Cardiac muscle cell (in vitro differentiated cells and primary cell): ENCODE results near the gene RUNX3. TPM values are rescaled to one million over a fixed set of nuclear protein-coding genes. Genes with fewer than 3 reads are reported as not detected.

Experiments used
- DNase-seq, 2 donors: peaks; one replicate each; pipeline versions ENCODE4 v3.0.0 to v3.0.0-alpha.2; 2010 to 2017; ENCODE audit warnings: low read depth in 1 of 2, low spot score in 1 of 2
- H3K27ac ChIP-seq: fragments of 200-600 bp; sonication (generic); 2 replicates; pipeline ENCODE4 v1.5.1; 2016
- H3K27me3 ChIP-seq: fragments of 200-600 bp; sonication (generic); 2 replicates; pipeline ENCODE4 v1.6.0; 2016; ENCODE audit warnings: control low read depth
- H3K36me3 ChIP-seq: fragments of 200-600 bp; sonication (generic); 2 replicates; pipeline ENCODE4 v1.5.1; 2016; ENCODE audit warnings: control low read depth
- H3K4me1 ChIP-seq: fragments of 200-600 bp; sonication (generic); 2 replicates; pipeline ENCODE4 v1.8.1; 2017; ENCODE audit warnings: low read depth, mild to moderate bottlenecking, mixed run types
- H3K4me3 ChIP-seq: fragments of 200-600 bp; sonication (generic); 2 replicates; pipeline ENCODE4 v1.5.1; 2016; ENCODE audit warnings: mild to moderate bottlenecking
- H3K9me3 ChIP-seq: fragments of 200-600 bp; sonication (generic); 2 replicates; pipeline ENCODE4 v1.5.1; 2017; ENCODE audit warnings: low read depth, mild to moderate bottlenecking, control low read depth
- polyA plus RNA-seq: library from polyadenylated mRNA; unstranded; fragments of >200 nt; fragmentation: Nextera tagmentation; extraction: Ambion mirVana; gene quantifications from 2 replicates; pipeline ENCODE4 v1.2.1, GENCODE V29; 2016
- total RNA-seq: library from RNA; depleted of rRNA; stranded (reverse); fragments of >200 nt; gene quantifications from 2 replicates; pipeline ENCODE4 v1.2.3, GENCODE V29; 2016
- TF ChIP-seq, protein P1 (sequence below): IDR thresholded peaks from 2 replicates; pipeline ENCODE4 v1.5.1; 2012; ENCODE audit warnings: low read depth, mild to moderate bottlenecking, low read length

The RUNX3 gene
- total and polyA plus RNA-seq, 2 experiments from 2014 or later, result not detected

DNA sequence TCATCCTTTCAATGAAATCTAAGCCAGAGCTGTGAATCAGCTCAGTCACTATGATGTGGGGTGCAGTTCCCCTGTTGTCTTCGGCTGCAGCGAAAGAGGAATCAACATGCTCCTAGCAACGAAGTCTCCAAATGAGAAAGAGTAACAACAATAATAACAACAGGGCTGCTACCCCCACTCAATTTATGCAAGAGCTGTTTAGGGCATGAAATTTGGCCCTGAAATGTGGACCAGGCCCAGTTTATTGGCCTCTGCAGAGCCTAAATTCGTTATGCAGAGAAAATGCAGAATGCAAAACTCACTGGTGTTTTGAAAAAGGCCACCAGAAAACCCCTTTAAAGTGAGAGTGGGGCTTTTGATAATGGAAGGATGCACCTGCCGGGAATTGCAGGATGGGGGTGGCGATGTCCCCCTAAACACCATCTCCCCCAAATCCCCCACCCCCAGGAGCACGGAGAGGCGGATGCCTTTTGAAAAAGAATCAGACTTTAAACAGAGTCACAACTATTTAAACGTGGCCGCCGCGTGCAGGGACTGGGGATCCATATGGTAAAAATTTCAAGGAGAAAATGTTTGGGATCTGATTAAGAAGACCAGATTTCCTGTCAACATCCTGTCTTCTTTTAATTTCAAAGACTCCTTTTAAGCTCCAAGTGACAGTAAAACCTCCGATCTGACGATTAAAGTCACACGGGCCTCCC, 1.9 kb downstream of the RUNX3 start:
- H3K4me1 ChIP-seq, result peaks cover 4% of the 10 kb centered on the region
- no peaks in the 10 kb centered on the region for H3K36me3 ChIP-seq
- no peak overlapping the region for H3K4me3 ChIP-seq
- H3K27ac ChIP-seq, result no peak overlapping the region
- TF ChIP-seq, protein P1, sequence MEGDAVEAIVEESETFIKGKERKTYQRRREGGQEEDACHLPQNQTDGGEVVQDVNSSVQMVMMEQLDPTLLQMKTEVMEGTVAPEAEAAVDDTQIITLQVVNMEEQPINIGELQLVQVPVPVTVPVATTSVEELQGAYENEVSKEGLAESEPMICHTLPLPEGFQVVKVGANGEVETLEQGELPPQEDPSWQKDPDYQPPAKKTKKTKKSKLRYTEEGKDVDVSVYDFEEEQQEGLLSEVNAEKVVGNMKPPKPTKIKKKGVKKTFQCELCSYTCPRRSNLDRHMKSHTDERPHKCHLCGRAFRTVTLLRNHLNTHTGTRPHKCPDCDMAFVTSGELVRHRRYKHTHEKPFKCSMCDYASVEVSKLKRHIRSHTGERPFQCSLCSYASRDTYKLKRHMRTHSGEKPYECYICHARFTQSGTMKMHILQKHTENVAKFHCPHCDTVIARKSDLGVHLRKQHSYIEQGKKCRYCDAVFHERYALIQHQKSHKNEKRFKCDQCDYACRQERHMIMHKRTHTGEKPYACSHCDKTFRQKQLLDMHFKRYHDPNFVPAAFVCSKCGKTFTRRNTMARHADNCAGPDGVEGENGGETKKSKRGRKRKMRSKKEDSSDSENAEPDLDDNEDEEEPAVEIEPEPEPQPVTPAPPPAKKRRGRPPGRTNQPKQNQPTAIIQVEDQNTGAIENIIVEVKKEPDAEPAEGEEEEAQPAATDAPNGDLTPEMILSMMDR, result no peak
- no peaks in the 10 kb centered on the region for H3K9me3 ChIP-seq
- peaks cover 88% of the 10 kb centered on the region for H3K27me3 ChIP-seq
- DNase-seq, result peak in 1 of 2 donors; percentile 13

DNA sequence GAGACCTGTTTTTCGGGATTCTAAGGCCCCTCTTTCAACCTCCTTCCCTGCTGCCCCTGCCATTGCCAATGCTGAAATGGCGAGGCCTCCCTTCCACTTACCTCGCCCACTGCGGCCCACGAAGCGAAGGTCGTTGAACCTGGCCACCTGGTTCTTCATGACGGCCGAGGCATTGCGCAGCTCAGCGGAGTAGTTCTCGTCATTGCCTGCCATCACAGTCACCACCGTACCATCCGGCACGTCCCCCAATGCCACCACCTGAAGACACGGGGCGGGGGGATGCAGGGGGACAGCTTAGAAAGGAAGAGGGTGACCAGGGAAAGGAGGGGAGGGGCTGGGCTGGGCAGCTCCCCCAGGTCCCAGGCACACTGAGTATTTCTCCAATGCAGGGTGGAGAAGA, 2.6 kb downstream of the RUNX3 start:
- H3K4me3 ChIP-seq, result no peak overlapping the region
- no peak for DNase-seq
- no peaks in the 10 kb centered on the region for H3K36me3 ChIP-seq
- peaks cover 4% of the 10 kb centered on the region for H3K4me1 ChIP-seq
- H3K9me3 ChIP-seq, result no peaks in the 10 kb centered on the region
- peaks cover 81% of the 10 kb centered on the region for H3K27me3 ChIP-seq
- TF ChIP-seq, protein P1, result no peak
- H3K27ac ChIP-seq, result no peak overlapping the region

DNA sequence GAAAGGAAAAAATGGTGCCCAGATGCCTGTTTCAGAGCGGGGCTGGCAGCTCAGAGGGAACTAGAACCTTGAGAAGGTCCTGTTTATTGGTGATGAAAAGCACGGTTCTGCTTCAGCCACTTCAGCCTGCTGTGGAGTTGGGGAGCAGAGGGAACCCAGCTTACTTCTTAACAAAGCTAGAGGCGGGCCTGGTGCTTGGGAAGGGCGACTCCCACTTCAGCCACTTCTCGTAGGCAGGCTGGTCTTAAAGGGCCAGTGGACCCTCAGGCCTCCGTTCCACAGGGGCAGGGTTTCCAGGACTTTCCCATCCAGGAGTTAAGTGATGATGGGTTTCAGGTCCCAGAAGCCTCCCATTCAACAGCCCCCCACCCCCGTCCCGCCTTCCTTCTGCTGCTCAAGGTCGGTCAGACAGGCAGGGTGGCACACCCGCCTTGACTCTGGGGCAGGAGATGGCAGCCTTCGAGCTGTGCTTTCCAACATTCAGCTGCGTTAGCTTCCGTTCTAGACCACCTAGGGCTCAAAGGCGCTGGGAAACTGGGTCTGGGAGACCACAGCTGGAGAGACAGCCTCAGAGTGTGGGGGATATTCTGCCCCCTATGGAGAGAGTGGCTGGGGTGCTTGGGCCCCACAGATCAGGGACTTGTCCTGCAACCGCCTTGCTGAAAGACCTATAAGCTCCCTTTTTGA, 3.4 kb downstream of the RUNX3 start:
- Histone ChIP-seq H3K9me3 (no peaks in the 10 kb centered on the region), H3K4me3 (no peak overlapping the region), H3K36me3 (no peaks in the 10 kb centered on the region), H3K27me3 (peaks cover 74% of the 10 kb centered on the region), H3K27ac (no peak overlapping the region), H3K4me1 (peaks cover 4% of the 10 kb centered on the region)
- peak; percentile 29 to 60 for DNase-seq
- TF ChIP-seq, protein P1, result no peak

DNA sequence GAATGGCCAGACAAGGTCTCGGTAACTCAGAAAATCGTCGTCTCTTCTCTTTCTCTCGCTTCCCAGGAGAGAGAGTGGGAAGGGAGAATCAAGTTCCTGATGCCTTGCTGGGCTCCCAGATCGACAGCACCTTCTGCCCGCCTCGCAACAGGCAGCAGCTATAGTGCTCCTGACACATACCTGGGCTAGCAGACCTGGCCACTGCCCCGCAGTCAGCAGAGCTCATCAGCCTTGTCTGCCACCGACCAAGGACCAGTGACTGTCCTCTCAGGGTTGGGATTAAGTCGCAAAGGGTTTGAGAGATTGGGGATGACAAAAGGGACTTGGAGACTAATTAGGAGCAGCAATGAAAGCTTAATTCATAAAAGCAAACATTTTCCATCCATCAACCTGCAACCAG, 4.1 kb downstream of the RUNX3 start:
- Histone ChIP-seq H3K9me3 (no peaks in the 10 kb centered on the region), H3K4me3 (no peak overlapping the region), H3K36me3 (no peaks in the 10 kb centered on the region), H3K27me3 (peaks cover 66% of the 10 kb centered on the region), H3K4me1 (peaks cover 4% of the 10 kb centered on the region), H3K27ac (no peak overlapping the region)
- DNase-seq, result no peak
- TF ChIP-seq, protein P1, result no peak

DNA sequence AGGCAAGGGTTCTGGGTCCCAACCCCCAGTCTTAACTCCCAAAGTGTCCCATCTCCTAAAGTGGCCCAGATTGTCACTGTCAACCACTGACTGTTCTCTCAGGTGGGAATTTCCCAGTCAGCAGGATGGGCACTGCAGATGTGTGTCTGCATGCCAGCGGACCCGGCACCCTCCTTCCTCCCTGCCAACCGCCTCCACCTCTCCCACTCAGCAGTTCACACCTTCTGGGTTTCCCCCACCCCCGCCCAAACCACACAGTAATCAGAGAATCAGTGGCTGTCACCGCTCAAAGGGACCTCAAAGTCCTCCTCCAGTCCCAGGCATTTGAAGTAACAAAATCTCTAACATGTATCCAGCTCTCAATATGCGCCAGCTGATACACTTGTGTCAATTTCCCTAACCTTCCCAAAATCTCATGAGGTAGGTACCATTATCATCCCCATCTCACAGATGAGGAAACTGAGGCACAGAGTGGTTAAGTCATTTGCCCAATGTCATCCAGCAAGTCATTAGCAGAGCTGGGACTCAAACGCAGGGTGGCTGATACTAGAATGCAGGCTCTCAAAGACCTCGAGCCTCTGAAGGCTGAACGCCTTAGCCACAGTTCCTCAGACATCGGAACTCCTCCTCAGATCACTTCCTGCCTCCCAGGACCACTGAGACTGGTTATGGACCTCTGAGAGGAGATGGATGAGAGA, 4.8 kb downstream of the RUNX3 start:
- Histone ChIP-seq H3K4me1 (peaks cover 5% of the 10 kb centered on the region), H3K27me3 (peaks cover 59% of the 10 kb centered on the region), H3K4me3 (no peak overlapping the region), H3K36me3 (no peaks in the 10 kb centered on the region), H3K27ac (no peak overlapping the region), H3K9me3 (no peaks in the 10 kb centered on the region)
- no peak for DNase-seq
- TF ChIP-seq, protein P1, result no peak
